Activated T-cell treated with anti-CD3 and anti-CD28 coated beads, Interleukin-2, amount 50 U/mL, for 24 hours (primary cell): Measurements from ENCODE around the gene CLNK.

Experiments
- DNase-seq: peaks from one replicate; pipeline ENCODE4 v3.0.0-alpha.2; 2020
- H3K27ac Mint-ChIP-seq: 2 replicates; pipeline ENCODE4 v1.8.0; 2020; ENCODE audit warnings: mild to moderate bottlenecking, mixed read lengths
- H3K27me3 Mint-ChIP-seq: 2 replicates; pipeline ENCODE4 v1.8.0; 2020; ENCODE audit warnings: mixed read lengths
- H3K36me3 Mint-ChIP-seq: 2 replicates; pipeline ENCODE4 v1.8.0; 2020; ENCODE audit warnings: low read depth, mixed read lengths
- H3K4me1 Mint-ChIP-seq: 2 replicates; pipeline ENCODE4 v1.8.0; 2020; ENCODE audit warnings: low read depth, mixed read lengths
- H3K4me3 Mint-ChIP-seq: 2 replicates; pipeline ENCODE4 v1.8.0; 2020; ENCODE audit warnings: mild to moderate bottlenecking, moderate library complexity, mixed read lengths
- H3K9me3 Mint-ChIP-seq: 2 replicates; pipeline ENCODE4 v1.8.0; 2020; ENCODE audit warnings: mixed read lengths

Gene CLNK

GRCh38 chr4:10688846-10689245, 4.3 kb upstream of the CLNK start:
- no peaks in the 10 kb centered on the region for H3K9me3 Mint-ChIP-seq
- H3K4me3 Mint-ChIP-seq, result no peak overlapping the region
- no peaks in the 10 kb centered on the region for H3K36me3 Mint-ChIP-seq
- H3K27ac Mint-ChIP-seq, result no peak overlapping the region
- H3K27me3 Mint-ChIP-seq, result no peaks in the 10 kb centered on the region
- no peaks in the 10 kb centered on the region for H3K4me1 Mint-ChIP-seq
- DNase-seq, result no peak

GRCh38 chr4:10688022-10688421, 3.5 kb upstream of the CLNK start:
- Mint-ChIP-seq H3K4me1 (no peaks in the 10 kb centered on the region), H3K4me3 (no peak overlapping the region), H3K9me3 (no peaks in the 10 kb centered on the region), H3K36me3 (no peaks in the 10 kb centered on the region), H3K27ac (no peak overlapping the region), H3K27me3 (no peaks in the 10 kb centered on the region)
- DNase-seq, result no peak

- Mint-ChIP-seq H3K27ac (no peak overlapping the region), H3K36me3 (no peaks in the 10 kb centered on the region), H3K4me3 (no peak overlapping the region)
Observed at GRCh38 chr4:10687526-10687925, 3.0 kb upstream of the CLNK start.

GRCh38 chr4:10682397-10682796, 2.2 kb downstream of the CLNK start:
- H3K9me3 Mint-ChIP-seq, result no peaks in the 10 kb centered on the region
- no peak overlapping the region for H3K27ac Mint-ChIP-seq
- H3K27me3 Mint-ChIP-seq, result no peaks in the 10 kb centered on the region
- no peak for DNase-seq
- H3K36me3 Mint-ChIP-seq, result no peaks in the 10 kb centered on the region
- H3K4me3 Mint-ChIP-seq, result no peak overlapping the region
- H3K4me1 Mint-ChIP-seq, result no peaks in the 10 kb centered on the region

More at GRCh38 chr4:10687526-10687925, 3.0 kb upstream of the CLNK start:
- no peak for DNase-seq
- Mint-ChIP-seq H3K9me3 (no peaks in the 10 kb centered on the region), H3K27me3 (no peaks in the 10 kb centered on the region), H3K4me1 (no peaks in the 10 kb centered on the region)

GRCh38 chr4:10677796-10678497, 6.6 kb downstream of the CLNK start:
- Mint-ChIP-seq H3K4me3 (no peak overlapping the region), H3K27me3 (no peaks in the 10 kb centered on the region), H3K4me1 (peaks cover 6% of the 10 kb centered on the region), H3K27ac (no peak overlapping the region), H3K36me3 (no peaks in the 10 kb centered on the region), H3K9me3 (no peaks in the 10 kb centered on the region)
- no peak for DNase-seq

- no peak overlapping the region for H3K27ac Mint-ChIP-seq
- no peak for DNase-seq
- peaks cover 23% of the 10 kb centered on the region for H3K4me1 Mint-ChIP-seq
- H3K4me3 Mint-ChIP-seq, result no peak overlapping the region
- H3K36me3 Mint-ChIP-seq, result no peaks in the 10 kb centered on the region
- no peaks in the 10 kb centered on the region for H3K9me3 Mint-ChIP-seq
- no peaks in the 10 kb centered on the region for H3K27me3 Mint-ChIP-seq
Observed at GRCh38 chr4:10673817-10674369, 10.7 kb downstream of the CLNK start.

- no peaks in the 10 kb centered on the region for H3K36me3 Mint-ChIP-seq
- peaks cover 23% of the 10 kb centered on the region for H3K4me1 Mint-ChIP-seq
- no peaks in the 10 kb centered on the region for H3K9me3 Mint-ChIP-seq
- no peaks in the 10 kb centered on the region for H3K27me3 Mint-ChIP-seq
- no peak overlapping the region for H3K27ac Mint-ChIP-seq
- no peak overlapping the region for H3K4me3 Mint-ChIP-seq
- no peak for DNase-seq
Observed at GRCh38 chr4:10672379-10672778, 12.2 kb downstream of the CLNK start.

- no peak for DNase-seq
- Mint-ChIP-seq H3K36me3 (no peaks in the 10 kb centered on the region), H3K4me3 (no peak overlapping the region), H3K4me1 (peaks cover 23% of the 10 kb centered on the region), H3K27me3 (no peaks in the 10 kb centered on the region), H3K9me3 (no peaks in the 10 kb centered on the region), H3K27ac (peak overlapping the region; percentile 55)
Observed at GRCh38 chr4:10671799-10672198, 12.8 kb downstream of the CLNK start.

- H3K4me3 Mint-ChIP-seq, result no peak overlapping the region
Observed at GRCh38 chr4:10671366-10671765, 13.2 kb downstream of the CLNK start.

GRCh38 chr4:10670321-10670720, 14.2 kb downstream of the CLNK start:
- H3K27me3 Mint-ChIP-seq, result no peaks in the 10 kb centered on the region
- H3K36me3 Mint-ChIP-seq, result no peaks in the 10 kb centered on the region
- no peak overlapping the region for H3K4me3 Mint-ChIP-seq
- no peak overlapping the region for H3K27ac Mint-ChIP-seq
- DNase-seq, result no peak
- H3K4me1 Mint-ChIP-seq, result peaks cover 23% of the 10 kb centered on the region
- H3K9me3 Mint-ChIP-seq, result no peaks in the 10 kb centered on the region

More at GRCh38 chr4:10671366-10671765, 13.2 kb downstream of the CLNK start:
- Mint-ChIP-seq H3K36me3 (no peaks in the 10 kb centered on the region), H3K9me3 (no peaks in the 10 kb centered on the region), H3K27ac (peak overlapping the region; percentile 55), H3K4me1 (peaks cover 23% of the 10 kb centered on the region), H3K27me3 (no peaks in the 10 kb centered on the region)
- DNase-seq, result no peak

- Mint-ChIP-seq H3K4me1 (peaks cover 20% of the 10 kb centered on the region), H3K9me3 (no peaks in the 10 kb centered on the region), H3K36me3 (no peaks in the 10 kb centered on the region)
Observed at GRCh38 chr4:10667701-10668326, 16.8 kb downstream of the CLNK start.

GRCh38 chr4:10666616-10667015, 18.0 kb downstream of the CLNK start:
- Mint-ChIP-seq H3K27me3 (no peaks in the 10 kb centered on the region), H3K27ac (no peak overlapping the region), H3K4me3 (no peak overlapping the region), H3K4me1 (peaks cover 8% of the 10 kb centered on the region), H3K9me3 (no peaks in the 10 kb centered on the region), H3K36me3 (no peaks in the 10 kb centered on the region)
- DNase-seq, result no peak

More at GRCh38 chr4:10667701-10668326, 16.8 kb downstream of the CLNK start:
- H3K27ac Mint-ChIP-seq, result no peak overlapping the region
- H3K4me3 Mint-ChIP-seq, result no peak overlapping the region
- DNase-seq, result no peak
- no peaks in the 10 kb centered on the region for H3K27me3 Mint-ChIP-seq

GRCh38 chr4:10664408-10664807, 20.2 kb downstream of the CLNK start:
- Mint-ChIP-seq H3K27ac (no peak overlapping the region), H3K4me3 (no peak overlapping the region), H3K4me1 (peaks cover 3% of the 10 kb centered on the region), H3K9me3 (no peaks in the 10 kb centered on the region), H3K36me3 (no peaks in the 10 kb centered on the region), H3K27me3 (no peaks in the 10 kb centered on the region)
- no peak for DNase-seq

GRCh38 chr4:10662937-10663336, 21.6 kb downstream of the CLNK start:
- H3K4me1 Mint-ChIP-seq, result peaks cover 5% of the 10 kb centered on the region

GRCh38 chr4:10661047-10661446, 23.5 kb downstream of the CLNK start:
- Mint-ChIP-seq H3K9me3 (no peaks in the 10 kb centered on the region), H3K4me1 (peaks cover 20% of the 10 kb centered on the region), H3K27ac (no peak overlapping the region), H3K36me3 (no peaks in the 10 kb centered on the region), H3K4me3 (no peak overlapping the region), H3K27me3 (no peaks in the 10 kb centered on the region)
- DNase-seq, result no peak

More at GRCh38 chr4:10662937-10663336, 21.6 kb downstream of the CLNK start:
- H3K4me3 Mint-ChIP-seq, result no peak overlapping the region
- H3K27me3 Mint-ChIP-seq, result no peaks in the 10 kb centered on the region
- no peak for DNase-seq
- H3K9me3 Mint-ChIP-seq, result no peaks in the 10 kb centered on the region
- no peaks in the 10 kb centered on the region for H3K36me3 Mint-ChIP-seq
- no peak overlapping the region for H3K27ac Mint-ChIP-seq
